ENCODE results near the gene ZC3H6. TPM values are rescaled to one million over a fixed set of nuclear protein-coding genes. Genes with fewer than 3 reads are reported as not detected.

ZC3H6 gene
- total and polyA plus RNA-seq, 2 of the 4 experiments (the other 2 are of a cell fraction), result 0.55 to 2.0 TPM

- Histone ChIP-seq H3K36me3 (ENCODE audit: control insufficient read depth, insufficient read depth, low read length) (no peaks in the 10 kb centered on the region), H3K27me3 (ENCODE audit: control insufficient read depth, insufficient read depth, low read length) (peaks cover 2% of the 10 kb centered on the region; the same call in 1 of the 2 replicates), H4K5ac (ENCODE audit: low read depth, low read length) (no peak overlapping the region), H3K9ac (ENCODE audit: low read depth, low read length) (no peak overlapping the region), H3K9me3 (ENCODE audit: control insufficient read depth, insufficient read depth, low read length) (peaks cover 2% of the 10 kb centered on the region), H2BK120ac (ENCODE audit: low read depth, low read length) (no peak overlapping the region), H3K79me1 (ENCODE audit: low read depth in 1 of 2, low read length in 2 of 2) (peaks cover 0 to 9% of the 10 kb centered on the region in 2 experiments; a peak in 2 of 4 replicates), H3K18ac (ENCODE audit: low read depth, low read length) (no peak overlapping the region), H3K23ac (ENCODE audit: low read depth, low read length) (no peak overlapping the region), H3K4me1 (ENCODE audit: control insufficient read depth, insufficient read depth, low read length) (no peaks in the 10 kb centered on the region), H3K56ac (ENCODE audit: extremely low read depth, insufficient read depth, low read length) (no peak overlapping the region), H2AK9ac (replicated peaks; ENCODE audit: low read depth, low read length, poor library complexity) (no peak overlapping the region), H3K9me1 (ENCODE audit: insufficient read depth, low read length) (no peaks in the 10 kb centered on the region), H3K4ac (ENCODE audit: low read depth, low read length) (no peak overlapping the region), H4K8ac (ENCODE audit: low read depth in 2 of 2, low read length in 2 of 2) (no peak overlapping the region), H4K91ac (ENCODE audit: insufficient read depth, low read depth, low read length) (no peak overlapping the region), H3K27ac (ENCODE audit: insufficient read depth, low read length) (no peak overlapping the region), H3K4me2 (ENCODE audit: low read depth, low read length) (no peak overlapping the region), H2AFZ (replicated peaks; ENCODE audit: low read length, poor library complexity) (no peak overlapping the region), H2BK5ac (ENCODE audit: low read depth, low read length, poor library complexity, severe bottlenecking) (no peak overlapping the region), H3K4me3 (ENCODE audit: insufficient read depth, low read depth, low read length) (no peak overlapping the region), H2BK15ac (ENCODE audit: low read depth, low read length) (no peak overlapping the region), H2AK5ac (ENCODE audit: low read depth, low read length) (no peak overlapping the region), H4K20me1 (ENCODE audit: insufficient read depth, low read length) (no peaks in the 10 kb centered on the region), H2BK20ac (ENCODE audit: low read depth, low read length) (no peak overlapping the region), H3K14ac (replicated peaks; ENCODE audit: low read depth, low read length) (no peak overlapping the region)
- ATAC-seq (ENCODE audit: low read depth) (no peak), DNase-seq (peak; percentile 62)
- CTCF ChIA-PET, result no interaction called here
- TF ChIP-seq MAFK (IDR thresholded peaks at IDR 0.05; ENCODE audit: low read depth, low read length) (peak; percentile 12; the same call in 1 of the 2 replicates), RFX5 (IDR thresholded peaks at IDR 0.05; ENCODE audit: low read depth, low read length) (no peak)
- intact Hi-C loops (cut with micrococcal nuclease) (loop anchor here (5.0 kb wide), 3 partner anchors 205 to 285 kb away; partner anchors contain the start of genes POLR1B and TTL), in situ Hi-C loops (cut with MboI; ENCODE audit: low sequenced_read_pairs) (loop anchor here (25.0 kb wide), 1 partner anchor 180 kb away; the partner anchor contains the start of gene RGPD8), dilution Hi-C loops (cut with HindIII; ENCODE audit: low sequenced_read_pairs, unreplicated experiment) (no loop called here)
- POLR2A ChIA-PET (ENCODE audit: unreplicated experiment), result no interaction called here
- WGBS, 2 experiments (ENCODE audit: extremely low coverage in 2 of 2, insufficient read length in 1 of 2), result 90% methylated on average over 2 of the region's 4 CpGs; no CpG with 5 or more reads in 1 of the 2 experiments
- BruUV-seq (replicated peaks), result no TSS peak
These were observed 17.8 kb upstream of the ZC3H6 start for GRCh38 chr2:112257575-112257974.

Measured in IMR-90 (cell line).